ENCODE data around the gene SLC22A1.
"Not testable (repeated sequence)": the region's sequence is repeated elsewhere in the genome, so short reads cannot be mapped to it uniquely, and the experiment has no call there.

The SLC22A1 gene

GRCh38 chr6:160125105-160125504, 3.5 kb downstream of the SLC22A1 start:
- not testable (repeated sequence) for DNase-seq

- DNase-seq, result no peak
These were observed 5.9 kb downstream of the SLC22A1 start for GRCh38 chr6:160127270-160128124.

GRCh38 chr6:160128125-160128683, 6.6 kb downstream of the SLC22A1 start:
- DNase-seq, result no peak

- no peak for DNase-seq
These were observed 7.4 kb downstream of the SLC22A1 start for GRCh38 chr6:160128879-160129516.

GRCh38 chr6:160129881-160130615, 8.4 kb downstream of the SLC22A1 start:
- DNase-seq, result no peak

- DNase-seq, result no peak
These were observed 9.3 kb downstream of the SLC22A1 start for GRCh38 chr6:160130729-160131484.

- DNase-seq, result no peak
These were observed 10.2 kb downstream of the SLC22A1 start for GRCh38 chr6:160131636-160132296.

- DNase-seq, result no peak
These were observed 10.7 kb downstream of the SLC22A1 start for GRCh38 chr6:160132297-160132637.

- no peak for DNase-seq
These were observed 11.2 kb downstream of the SLC22A1 start for GRCh38 chr6:160132776-160133338.

- no peak for DNase-seq
These were observed 12.1 kb downstream of the SLC22A1 start for GRCh38 chr6:160133441-160134336.

- DNase-seq, result not testable (repeated sequence)
These were observed 12.7 kb downstream of the SLC22A1 start for GRCh38 chr6:160134337-160134751.

GRCh38 chr6:160134779-160135547, 13.3 kb downstream of the SLC22A1 start:
- DNase-seq, result no peak

- DNase-seq, result no peak
These were observed 14.5 kb downstream of the SLC22A1 start for GRCh38 chr6:160135907-160136655.

GRCh38 chr6:160137130-160137988, 15.7 kb downstream of the SLC22A1 start:
- no peak for DNase-seq

- DNase-seq, result no peak
These were observed 16.6 kb downstream of the SLC22A1 start for GRCh38 chr6:160137989-160138835.

- no peak for DNase-seq
These were observed 17.3 kb downstream of the SLC22A1 start for GRCh38 chr6:160138839-160139419.

Data from cerebellar nuclear complex (tissue), 1 donor.